ENCODE results near the gene ADAMTSL1.

Gene ADAMTSL1

GRCh38 chr9:18473652-18474279 is at the start of gene ADAMTSL1:
Gene ADAMTSL1, plus strand, starts transcription at chr9:18474153. Its CDS starts 80 bp downstream, at chr9:18474233.
- in situ Hi-C loops (cut with MboI; ENCODE audit: low sequenced_read_pairs, unreplicated experiment), result no loop called here
- TF ChIP-seq CTCF (IDR thresholded peaks at IDR 0.05; ENCODE audit: borderline replicate concordance, control extremely low read depth, extremely low read depth, insufficient read depth, missing control alignments), result no peak
- no peak for DNase-seq (ENCODE audit: low spot score)

- in situ Hi-C loops (cut with MboI; ENCODE audit: low sequenced_read_pairs, unreplicated experiment), result no loop called here
- DNase-seq (ENCODE audit: low spot score), result no peak
- TF ChIP-seq CTCF (IDR thresholded peaks at IDR 0.05; ENCODE audit: borderline replicate concordance, control extremely low read depth, extremely low read depth, insufficient read depth, missing control alignments), result no peak
These were observed 46.3 kb upstream of the ADAMTSL1 start for GRCh38 chr9:18427691-18428090.

GRCh38 chr9:18428661-18429060 is 45.3 kb upstream of the ADAMTSL1 start:
- DNase-seq (ENCODE audit: low spot score), result no peak
- in situ Hi-C loops (cut with MboI; ENCODE audit: low sequenced_read_pairs, unreplicated experiment), result no loop called here
- no peak for TF ChIP-seq CTCF (IDR thresholded peaks at IDR 0.05; ENCODE audit: borderline replicate concordance, control extremely low read depth, extremely low read depth, insufficient read depth, missing control alignments)

- DNase-seq (ENCODE audit: low spot score), result no peak
- no peak for TF ChIP-seq CTCF (IDR thresholded peaks at IDR 0.05; ENCODE audit: borderline replicate concordance, control extremely low read depth, extremely low read depth, insufficient read depth, missing control alignments)
- in situ Hi-C loops (cut with MboI; ENCODE audit: low sequenced_read_pairs, unreplicated experiment), result no loop called here
These were observed 44.9 kb upstream of the ADAMTSL1 start for GRCh38 chr9:18429070-18429469.

- in situ Hi-C loops (cut with MboI; ENCODE audit: low sequenced_read_pairs, unreplicated experiment), result no loop called here
- no peak for DNase-seq (ENCODE audit: low spot score)
- no peak for TF ChIP-seq CTCF (IDR thresholded peaks at IDR 0.05; ENCODE audit: borderline replicate concordance, control extremely low read depth, extremely low read depth, insufficient read depth, missing control alignments)
These were observed 40.3 kb upstream of the ADAMTSL1 start for GRCh38 chr9:18433620-18434019.

GRCh38 chr9:18437315-18438201 is 36.4 kb upstream of the ADAMTSL1 start:
- in situ Hi-C loops (cut with MboI; ENCODE audit: low sequenced_read_pairs, unreplicated experiment), result no loop called here

More at GRCh38 chr9:18437315-18438201, 36.4 kb upstream of the ADAMTSL1 start:
- no peak for DNase-seq (ENCODE audit: low spot score)
- no peak for TF ChIP-seq CTCF (IDR thresholded peaks at IDR 0.05; ENCODE audit: borderline replicate concordance, control extremely low read depth, extremely low read depth, insufficient read depth, missing control alignments)
